WTC11 (cell line): ENCODE results near the gene MTERF4. TPM values are rescaled to one million over a fixed set of nuclear protein-coding genes. Genes with fewer than 3 reads are reported as not detected.

ENCODE experiments used
- ARID4B ChIP-seq: sonication (generic); formaldehyde crosslinking; IDR thresholded peaks from 2 replicates; pipeline ENCODE4 v1.8.0; 2023; ENCODE audit warnings: missing genetic modification reagents, mild to moderate bottlenecking, borderline replicate concordance
- ATF2 ChIP-seq: sonication (generic); formaldehyde crosslinking; IDR thresholded peaks from 2 replicates; pipeline ENCODE4 v1.8.1; 2022; ENCODE audit warnings: low read depth, missing genetic modification reagents, borderline replicate concordance
- CREM ChIP-seq: sonication (generic); formaldehyde crosslinking; IDR thresholded peaks from 2 replicates; pipeline ENCODE4 v1.8.1; 2022; ENCODE audit warnings: mild to moderate bottlenecking, missing genetic modification reagents, moderate library complexity
- E2F4 ChIP-seq: sonication (generic); formaldehyde crosslinking; IDR thresholded peaks from 2 replicates; pipeline ENCODE4 v1.8.1; 2022; ENCODE audit warnings: low read depth, mild to moderate bottlenecking, moderate library complexity, missing genetic modification reagents, borderline replicate concordance
- ETV6 ChIP-seq: sonication (generic); formaldehyde crosslinking; IDR thresholded peaks from 2 replicates; pipeline ENCODE4 v1.8.1; 2022; ENCODE audit warnings: mild to moderate bottlenecking, missing genetic modification reagents
- FOXP1 ChIP-seq: sonication (generic); formaldehyde crosslinking; IDR thresholded peaks from 2 replicates; pipeline ENCODE4 v1.8.0; 2022; ENCODE audit warnings: missing genetic modification reagents, mild to moderate bottlenecking, moderate library complexity, borderline replicate concordance
- GABPB1 ChIP-seq: sonication (generic); formaldehyde crosslinking; IDR thresholded peaks from 2 replicates; pipeline ENCODE4 v1.8.1; 2023; ENCODE audit warnings: mild to moderate bottlenecking, missing genetic modification reagents
- JUN ChIP-seq: sonication (generic); formaldehyde crosslinking; IDR thresholded peaks from 2 replicates; pipeline ENCODE4 v1.8.0; 2023; ENCODE audit warnings: mild to moderate bottlenecking, missing genetic modification reagents
- MYBL2 ChIP-seq: sonication (generic); formaldehyde crosslinking; IDR thresholded peaks from 2 replicates; pipeline ENCODE4 v1.8.1; 2023; ENCODE audit warnings: mild to moderate bottlenecking, moderate library complexity, missing genetic modification reagents
- NFATC4 ChIP-seq: fragments of 250-450 bp; sonication (Bioruptor Pico); IDR thresholded peaks from 2 replicates; pipeline ENCODE4 v1.9.0; 2021; ENCODE audit warnings: mild to moderate bottlenecking
- NFYB ChIP-seq: sonication (generic); formaldehyde crosslinking; conservative IDR thresholded peaks from 2 replicates; pipeline ENCODE4 v1.8.0; 2022; ENCODE audit warnings: low read depth, missing genetic modification reagents
- PREB ChIP-seq: sonication (generic); formaldehyde crosslinking; IDR thresholded peaks from 2 replicates; pipeline ENCODE4 v1.8.1; 2022; ENCODE audit warnings: mild to moderate bottlenecking, missing genetic modification reagents, moderate library complexity, borderline replicate concordance
- RELA ChIP-seq: sonication (generic); formaldehyde crosslinking; IDR thresholded peaks from 2 replicates; pipeline ENCODE4 v1.8.1; 2022; ENCODE audit warnings: missing genetic modification reagents, mild to moderate bottlenecking, borderline replicate concordance
- SP1 ChIP-seq: sonication (generic); formaldehyde crosslinking; conservative IDR thresholded peaks from 2 replicates; pipeline ENCODE4 v1.8.1; 2022; ENCODE audit warnings: missing genetic modification reagents
- TCF7 ChIP-seq: sonication (generic); formaldehyde crosslinking; IDR thresholded peaks from 2 replicates; pipeline ENCODE4 v1.8.0; 2022; ENCODE audit warnings: mild to moderate bottlenecking, low read depth, missing genetic modification reagents, moderate library complexity
- USF1 ChIP-seq: sonication (generic); formaldehyde crosslinking; IDR thresholded peaks from 2 replicates; pipeline ENCODE4 v1.8.0; 2022; ENCODE audit warnings: mild to moderate bottlenecking, missing genetic modification reagents
- total RNA-seq: library from RNA; stranded (reverse); gene quantifications from 3 replicates; pipeline ENCODE4 v1.2.3, GENCODE V29; 2021
- TF ChIP-seq, protein P1 (sequence below): sonication (generic); formaldehyde crosslinking; IDR thresholded peaks from 2 replicates; pipeline ENCODE4 v1.8.1; 2023; ENCODE audit warnings: mild to moderate bottlenecking, missing genetic modification reagents
- TF ChIP-seq, protein P2 (sequence below): sonication (generic); formaldehyde crosslinking; IDR thresholded peaks from 2 replicates; pipeline ENCODE4 v1.8.0; 2022; ENCODE audit warnings: mild to moderate bottlenecking, missing genetic modification reagents

Gene MTERF4
- total RNA-seq, 1 experiment from 2014 or later: 23.3 TPM

DNA sequence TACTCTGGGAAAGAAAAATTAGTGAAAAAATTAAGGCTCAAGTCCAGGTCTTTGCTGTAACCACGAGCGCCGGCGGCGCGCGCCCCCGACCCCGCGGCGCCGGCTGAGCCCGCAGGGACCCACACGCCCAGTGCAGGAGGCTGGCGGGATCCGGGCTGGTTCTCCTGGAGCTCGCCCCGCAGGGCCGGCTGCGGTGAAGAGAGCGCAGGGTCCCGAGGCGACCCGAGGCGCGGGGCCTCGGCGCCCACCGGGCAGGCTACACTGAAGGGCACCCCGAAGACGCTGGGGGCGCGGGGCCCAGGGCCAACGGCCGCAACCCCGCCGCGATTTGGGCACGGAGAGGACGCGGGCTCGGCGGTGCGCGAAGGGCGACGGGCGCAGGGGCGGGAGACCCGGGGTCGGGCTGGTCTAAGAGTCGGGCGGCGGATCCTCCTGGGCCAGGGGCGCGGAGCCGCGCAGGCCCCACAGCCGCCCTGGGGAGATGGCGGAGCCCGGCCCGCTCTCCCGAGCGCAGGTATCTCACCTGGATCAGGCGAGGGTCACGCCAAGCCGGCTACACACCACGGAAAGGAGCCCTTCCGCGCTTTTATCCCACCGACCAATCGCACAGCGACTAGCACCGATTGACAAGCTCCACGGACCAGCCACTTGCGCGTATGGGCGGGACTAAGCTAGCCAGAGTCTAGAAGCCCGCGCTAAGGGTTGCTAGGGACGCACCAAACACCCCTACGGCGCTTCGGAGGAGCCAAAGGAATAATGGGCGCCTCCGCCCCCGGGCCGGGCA is 47.0 kb upstream of the MTERF4 start, which contains the start of gene PASK (continued):
- TF ChIP-seq ARID4B: peak; percentile 74; the same call in 1 of the 2 replicates
- 0 out of 2 replicates have a peak, but pooled peaks have one; percentile 61 for TF ChIP-seq TCF7
- peak; percentile 62; the same call in 1 of the 2 replicates for TF ChIP-seq MYBL2 (CRISPR knock-in tag)
- TF ChIP-seq NFATC4 (CRISPR knock-in tag): no peak
- TF ChIP-seq, protein P1, sequence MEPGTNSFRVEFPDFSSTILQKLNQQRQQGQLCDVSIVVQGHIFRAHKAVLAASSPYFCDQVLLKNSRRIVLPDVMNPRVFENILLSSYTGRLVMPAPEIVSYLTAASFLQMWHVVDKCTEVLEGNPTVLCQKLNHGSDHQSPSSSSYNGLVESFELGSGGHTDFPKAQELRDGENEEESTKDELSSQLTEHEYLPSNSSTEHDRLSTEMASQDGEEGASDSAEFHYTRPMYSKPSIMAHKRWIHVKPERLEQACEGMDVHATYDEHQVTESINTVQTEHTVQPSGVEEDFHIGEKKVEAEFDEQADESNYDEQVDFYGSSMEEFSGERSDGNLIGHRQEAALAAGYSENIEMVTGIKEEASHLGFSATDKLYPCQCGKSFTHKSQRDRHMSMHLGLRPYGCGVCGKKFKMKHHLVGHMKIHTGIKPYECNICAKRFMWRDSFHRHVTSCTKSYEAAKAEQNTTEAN (CRISPR knock-in tag): 0 out of 2 replicates have a peak, but pooled peaks have one; percentile 25
- TF ChIP-seq GABPB1 (CRISPR knock-in tag): peak; percentile 29; the same call in 1 of the 2 replicates
- TF ChIP-seq PREB (CRISPR knock-in tag): no peak
- TF ChIP-seq SP1 (CRISPR knock-in tag): peak; percentile 51
- peak; percentile 25; the same call in 1 of the 2 replicates for TF ChIP-seq ETV6 (CRISPR knock-in tag)
- TF ChIP-seq FOXP1 (CRISPR knock-in tag): 0 out of 2 replicates have a peak, but pooled peaks have one; percentile 47
- no peak for TF ChIP-seq ATF2 (CRISPR knock-in tag)
- TF ChIP-seq JUN: no peak
- TF ChIP-seq USF1 (CRISPR knock-in tag): peak; percentile 31; the same call in 1 of the 2 replicates
- TF ChIP-seq CREM (CRISPR knock-in tag): 0 out of 2 replicates have a peak, but pooled peaks have one; percentile 37
- TF ChIP-seq E2F4: 0 out of 2 replicates have a peak, but pooled peaks have one; percentile 30
- peak; percentile 77; the same call in 1 of the 2 replicates for TF ChIP-seq RELA (CRISPR knock-in tag)
- TF ChIP-seq, protein P2, sequence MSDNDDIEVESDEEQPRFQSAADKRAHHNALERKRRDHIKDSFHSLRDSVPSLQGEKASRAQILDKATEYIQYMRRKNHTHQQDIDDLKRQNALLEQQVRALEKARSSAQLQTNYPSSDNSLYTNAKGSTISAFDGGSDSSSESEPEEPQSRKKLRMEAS (CRISPR knock-in tag): peak; percentile 80
- peak; percentile 79 for TF ChIP-seq NFYB (CRISPR knock-in tag)
